Fibroblast of lung (primary cell): Measurements from ENCODE around the gene LARP4B. TPM values are rescaled to one million over a fixed set of nuclear protein-coding genes. Genes with fewer than 3 reads are reported as not detected.

Experiments
- DNase-seq, 2 donors: peaks; one replicate each; pipeline versions ENCODE4 v3.0.0 to v3.0.0-alpha.2; 2010; ENCODE audit warnings: low read depth in 2 of 2
- H2AFZ ChIP-seq: 2 replicates; pipeline ENCODE4 v1.5.1; 2012; ENCODE audit warnings: low read length, control low read depth, inconsistent platforms
- H3K27ac ChIP-seq: 2 replicates; pipeline ENCODE4 v1.5.1; 2011; ENCODE audit warnings: low read length, control low read depth; ENCODE audit not compliant: insufficient read depth
- H3K27me3 ChIP-seq: 2 replicates; pipeline ENCODE4 v1.5.1; 2011; ENCODE audit warnings: mild to moderate bottlenecking, low read length; ENCODE audit not compliant: control insufficient read depth, insufficient read depth
- H3K36me3 ChIP-seq: 2 replicates; pipeline ENCODE4 v1.5.1; 2011; ENCODE audit warnings: low read length; ENCODE audit not compliant: control insufficient read depth, insufficient read depth
- H3K4me1 ChIP-seq: 2 replicates; pipeline ENCODE4 v1.5.1; 2011; ENCODE audit warnings: low read length; ENCODE audit not compliant: control insufficient read depth, insufficient read depth; ENCODE audit errors: extremely low read depth
- H3K4me2 ChIP-seq: 2 replicates; pipeline ENCODE4 v1.5.1; 2011; ENCODE audit warnings: low read length, control low read depth; ENCODE audit not compliant: insufficient read depth; ENCODE audit errors: extremely low read depth
- H3K4me3 ChIP-seq, 4 experiments: fragments of 200-600 bp in 1 of 4; sonication (generic) in 1 of 4; replicated peaks in 1 of 4; 2 replicates each; pipeline ENCODE4 v1.5.1; 2011 to 2016; ENCODE audit warnings: low read length in 4 of 4, low read depth in 3 of 4, mild to moderate bottlenecking in 3 of 4, control low read depth in 2 of 4, inconsistent platforms in 1 of 4, mixed read lengths in 1 of 4; ENCODE audit not compliant: insufficient read depth in 1 of 4; ENCODE audit errors: control extremely low read depth in 1 of 4
- H3K79me2 ChIP-seq: 2 replicates; pipeline ENCODE4 v1.5.1; 2012; ENCODE audit warnings: mild to moderate bottlenecking, low read length, inconsistent platforms; ENCODE audit not compliant: control insufficient read depth, insufficient read depth
- H3K9ac ChIP-seq: 2 replicates; pipeline ENCODE4 v1.5.1; 2011; ENCODE audit warnings: mild to moderate bottlenecking, low read length, control low read depth; ENCODE audit not compliant: insufficient read depth
- H3K9me3 ChIP-seq: 2 replicates; pipeline ENCODE4 v1.5.1; 2012; ENCODE audit warnings: low read depth, low read length; ENCODE audit not compliant: control insufficient read depth, insufficient read depth
- H4K20me1 ChIP-seq: 2 replicates; pipeline ENCODE4 v1.5.1; 2011; ENCODE audit warnings: low read length; ENCODE audit not compliant: control insufficient read depth, insufficient read depth; ENCODE audit errors: extremely low read depth
- EZH2 ChIP-seq: IDR thresholded peaks from 2 replicates; pipeline ENCODE4 v1.5.1; 2012; ENCODE audit warnings: low read length, control low read depth, mild to moderate bottlenecking; ENCODE audit errors: missing control alignments
- polyA plus RNA-seq, 2 donors: library from polyadenylated mRNA; depleted of rRNA in 1 of 2; stranded (reverse) in 1 of 2; unstranded in 1 of 2; fragments of >200 nt; gene quantifications; 2 replicates each; pipeline ENCODE4 v1.2.1, GENCODE V29; 2011 to 2012; ENCODE audit warnings: missing spikeins in 1 of 2
- total RNA-seq: library from RNA; depleted of rRNA; stranded (reverse); fragments of >200 nt; gene quantifications from 2 replicates; pipeline ENCODE4 v1.2.1, GENCODE V29; 2014
- TF ChIP-seq, protein P1 (sequence below), 2 donors: IDR thresholded peaks in 1 of 2; conservative IDR thresholded peaks in 1 of 2; 1 replicate in 1 of 2; 2 replicates in 1 of 2; pipeline ENCODE4 v1.5.1; 2011 to 2012; ENCODE audit warnings: low read length in 2 of 2, control low read depth in 1 of 2, inconsistent platforms in 1 of 2, low read depth in 1 of 2, mild to moderate bottlenecking in 1 of 2

LARP4B gene
- total and polyA plus RNA-seq, 2 donors (not counting 1 experiment from before 2014, with no cell fraction given) = 25.4 to 38.6 TPM

- no peak for DNase-seq
- H3K4me1 ChIP-seq = no peaks in the 10 kb centered on the region
- H3K27ac ChIP-seq = no peak overlapping the region
- no peaks in the 10 kb centered on the region for H3K9me3 ChIP-seq
- H3K4me2 ChIP-seq = no peak overlapping the region
- no peaks in the 10 kb centered on the region for H4K20me1 ChIP-seq
- H3K36me3 ChIP-seq = no peaks in the 10 kb centered on the region
- TF ChIP-seq, protein P1, sequence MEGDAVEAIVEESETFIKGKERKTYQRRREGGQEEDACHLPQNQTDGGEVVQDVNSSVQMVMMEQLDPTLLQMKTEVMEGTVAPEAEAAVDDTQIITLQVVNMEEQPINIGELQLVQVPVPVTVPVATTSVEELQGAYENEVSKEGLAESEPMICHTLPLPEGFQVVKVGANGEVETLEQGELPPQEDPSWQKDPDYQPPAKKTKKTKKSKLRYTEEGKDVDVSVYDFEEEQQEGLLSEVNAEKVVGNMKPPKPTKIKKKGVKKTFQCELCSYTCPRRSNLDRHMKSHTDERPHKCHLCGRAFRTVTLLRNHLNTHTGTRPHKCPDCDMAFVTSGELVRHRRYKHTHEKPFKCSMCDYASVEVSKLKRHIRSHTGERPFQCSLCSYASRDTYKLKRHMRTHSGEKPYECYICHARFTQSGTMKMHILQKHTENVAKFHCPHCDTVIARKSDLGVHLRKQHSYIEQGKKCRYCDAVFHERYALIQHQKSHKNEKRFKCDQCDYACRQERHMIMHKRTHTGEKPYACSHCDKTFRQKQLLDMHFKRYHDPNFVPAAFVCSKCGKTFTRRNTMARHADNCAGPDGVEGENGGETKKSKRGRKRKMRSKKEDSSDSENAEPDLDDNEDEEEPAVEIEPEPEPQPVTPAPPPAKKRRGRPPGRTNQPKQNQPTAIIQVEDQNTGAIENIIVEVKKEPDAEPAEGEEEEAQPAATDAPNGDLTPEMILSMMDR (conservative IDR thresholded peaks at IDR 0.05 in 1 of 2, IDR thresholded peaks at IDR 0.05 in 1 of 2; ENCODE audit: low read depth in 1 of 2, low read length in 2 of 2) = no peak
- TF ChIP-seq EZH2 = no peak
- H3K4me3 ChIP-seq = no peak overlapping the region
- H3K9ac ChIP-seq = no peak overlapping the region
- H3K79me2 ChIP-seq = no peaks in the 10 kb centered on the region
- no peaks in the 10 kb centered on the region for H3K27me3 ChIP-seq
- H2AFZ ChIP-seq = no peak overlapping the region
Measured at GRCh38 chr10:759898-760477, 171.5 kb downstream of the LARP4B start.

Other genes with a start within 250 kb of the LARP4B start
- gene DIP2C, start 242.0 kb downstream of the LARP4B start, total RNA-seq = 12.6 and 18.3 TPM in 2 replicates
- 9.3 and 10.7 TPM in 2 replicates for gene DIP2C, start 242.0 kb downstream of the LARP4B start, polyA plus RNA-seq
- gene GTPBP4, start 56.7 kb upstream of the LARP4B start, total RNA-seq = 26.5 and 28.7 TPM in 2 replicates
- gene GTPBP4, start 56.7 kb upstream of the LARP4B start, polyA plus RNA-seq = 34.4 and 51.3 TPM in 2 replicates
- gene IDI2, start 94.2 kb upstream of the LARP4B start, total RNA-seq = not detected in 2 replicates
- gene IDI2, start 94.2 kb upstream of the LARP4B start, polyA plus RNA-seq = not detected in 2 replicates
- gene IDI1, start 117.4 kb upstream of the LARP4B start, total RNA-seq = 91.7 and 202 TPM in 2 replicates
- 110 and 156 TPM in 2 replicates for gene IDI1, start 117.4 kb upstream of the LARP4B start, polyA plus RNA-seq
- gene WDR37, start 124.7 kb upstream of the LARP4B start, total RNA-seq = 9.8 and 13.0 TPM in 2 replicates
- gene WDR37, start 124.7 kb upstream of the LARP4B start, polyA plus RNA-seq = 15.8 and 17.2 TPM in 2 replicates